HG02642 (cell line): ENCODE results near the gene FAM151B.
"Not testable (repeated sequence)": the region's sequence is repeated elsewhere in the genome, so short reads cannot be mapped to it uniquely, and the experiment has no call there.

Source experiments
- ATAC-seq: cut with Tn5 transposase; IDR thresholded peaks from one replicate; pipeline ENCODE4 v1.9.1; 2021; ENCODE audit warnings: mild to moderate bottlenecking; ENCODE audit not compliant: unreplicated experiment, poor library complexity

FAM151B gene

DNA sequence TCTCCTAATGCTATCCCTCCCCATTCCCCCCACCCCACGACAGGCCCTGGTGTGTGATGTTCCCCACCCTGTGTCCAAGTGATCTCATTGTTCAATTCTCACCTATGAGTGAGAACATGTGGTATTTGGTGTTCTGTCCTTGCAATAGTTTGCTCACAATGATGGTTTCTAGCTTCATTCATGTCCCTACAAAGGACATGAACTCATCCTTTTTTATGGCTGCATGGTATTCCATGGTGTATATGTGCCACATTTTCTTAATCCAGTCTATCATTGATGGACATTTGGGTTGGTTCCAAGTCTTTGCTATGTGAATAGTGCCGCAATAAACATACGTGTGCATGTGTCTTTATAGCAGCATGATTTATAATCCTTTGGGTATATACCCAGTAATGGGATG, 92.4 kb downstream of the FAM151B start:
- not testable (repeated sequence) for ATAC-seq

DNA sequence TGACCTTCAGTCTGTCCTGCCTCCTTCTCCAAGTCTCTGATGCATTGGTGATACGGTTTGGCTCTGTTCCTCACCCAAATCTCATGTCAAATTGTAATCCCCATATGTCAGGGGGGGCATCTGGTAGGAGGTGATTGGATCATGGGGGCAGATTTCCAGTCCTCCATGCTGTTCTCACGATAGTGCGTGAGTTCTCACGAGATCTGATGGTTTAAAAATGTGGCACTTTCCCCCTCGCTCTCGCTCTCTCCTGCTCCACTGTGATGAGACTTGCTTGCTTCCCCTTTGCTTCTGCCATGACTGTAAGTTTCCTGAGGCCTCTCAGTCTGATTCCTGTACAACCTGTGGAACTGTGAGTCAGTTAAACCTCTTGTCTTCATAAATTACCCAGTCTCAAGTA, 96.9 kb downstream of the FAM151B start:
- ATAC-seq = no peak

DNA sequence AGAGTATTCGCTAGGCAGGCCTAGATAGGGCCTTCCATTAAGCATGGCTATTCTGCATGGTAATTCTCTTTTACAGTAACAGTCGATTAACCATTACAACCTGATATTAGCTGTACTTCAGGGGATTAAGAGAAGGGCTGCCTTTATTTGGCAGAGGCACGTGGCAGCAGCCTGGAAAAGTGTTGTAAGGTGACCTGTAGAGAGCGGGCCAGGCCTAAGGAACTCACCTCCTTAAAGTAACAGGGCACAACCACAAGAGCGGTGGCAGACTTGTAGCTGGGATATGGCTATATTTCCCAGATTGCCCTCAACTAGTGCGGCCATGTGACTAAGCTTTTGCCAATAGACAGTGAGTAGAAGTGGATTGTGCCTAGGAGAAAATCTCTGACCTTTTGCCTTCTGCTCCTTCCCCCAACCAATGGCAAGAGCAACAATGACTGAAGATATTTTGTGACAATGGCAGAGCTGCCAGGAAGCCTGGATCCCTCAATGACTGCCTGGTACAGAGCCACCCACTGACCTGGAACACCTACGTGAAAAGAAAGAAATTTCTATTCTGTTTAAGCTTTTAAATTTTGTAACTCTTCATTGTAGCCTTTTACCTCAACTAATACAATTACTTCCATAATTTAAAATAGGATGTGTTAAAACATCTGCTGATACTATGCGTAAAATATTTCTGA, 101.1 kb downstream of the FAM151B start:
- ATAC-seq = no peak

DNA sequence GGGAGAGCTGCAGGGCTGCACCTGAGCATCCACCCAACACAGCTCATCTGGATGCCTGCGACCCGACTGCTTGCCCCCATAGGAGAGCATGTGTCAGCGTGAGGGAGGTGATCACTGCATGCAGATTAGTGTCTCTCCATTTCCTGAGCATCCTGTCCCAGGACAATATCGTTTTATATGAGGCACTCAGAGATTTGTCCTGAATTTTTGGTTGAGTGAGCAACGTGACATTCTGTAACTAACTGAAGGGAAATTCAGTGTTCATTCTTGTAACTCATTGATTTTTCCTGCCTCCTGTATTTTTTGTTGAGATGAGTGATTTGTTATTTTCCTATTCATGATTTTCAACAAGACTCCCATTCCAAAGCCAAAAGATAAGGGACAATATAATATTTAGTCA, 102.9 kb downstream of the FAM151B start:
- no peak for ATAC-seq

DNA sequence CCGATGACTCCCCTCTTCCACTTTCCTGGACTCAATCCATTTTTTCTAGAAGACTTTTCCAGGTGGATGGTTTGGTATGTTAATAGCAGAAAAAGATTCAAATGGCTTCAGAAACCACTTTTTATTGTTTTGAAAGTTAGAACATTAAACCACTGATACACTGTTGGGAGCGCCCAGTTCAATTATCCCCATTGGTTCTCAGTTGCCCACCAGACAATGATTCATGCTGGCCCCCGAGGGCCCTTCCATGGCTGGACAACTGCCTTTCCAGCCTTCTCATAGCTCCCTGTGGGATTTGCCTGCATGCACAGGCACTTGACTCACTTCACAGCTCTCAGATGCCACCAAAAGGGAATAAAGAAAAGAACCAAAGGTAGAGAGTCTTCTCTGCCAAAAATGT, 103.5 kb downstream of the FAM151B start:
- no peak for ATAC-seq

DNA sequence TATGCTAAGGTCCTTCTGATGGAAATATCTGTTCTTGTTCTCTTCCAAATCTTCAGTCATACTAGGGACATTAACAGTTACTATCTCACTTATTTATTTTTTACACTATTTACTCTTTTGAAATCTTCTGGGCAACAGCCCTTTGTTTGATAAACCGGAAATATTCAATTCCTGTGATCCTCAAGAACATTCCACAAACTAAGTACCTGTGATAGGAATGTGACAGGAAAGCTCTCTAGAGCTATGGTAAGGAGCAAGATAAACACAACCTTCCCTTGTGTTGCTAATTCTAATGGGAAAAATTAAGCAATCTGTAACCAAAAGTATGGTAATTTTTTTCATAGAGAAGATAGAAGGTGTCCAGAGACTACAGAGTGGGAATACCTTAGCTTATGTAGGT, 104.2 kb downstream of the FAM151B start:
- no peak for ATAC-seq
